Measurements from ENCODE around the gene CCNH.

DNA sequence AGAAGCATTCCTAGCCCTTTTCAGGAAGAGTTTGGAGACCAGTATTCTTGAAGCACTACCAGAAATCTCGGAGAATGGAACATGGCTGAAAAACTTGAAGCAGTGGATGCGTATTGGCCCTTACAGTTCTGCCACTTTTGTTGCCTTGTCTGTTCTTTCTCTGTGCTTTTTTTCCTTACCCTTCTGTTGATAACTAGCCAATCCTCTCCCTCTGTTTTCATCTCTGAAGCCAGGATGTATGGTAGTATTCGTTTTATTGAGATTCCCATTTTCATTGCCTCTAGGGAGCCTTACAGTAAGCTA is 564 bp upstream of the CCNH start:
- TF ChIP-seq POLR2A (IDR thresholded peaks at IDR 0.05; ENCODE audit: low read depth, low read length) (no peak), TAF1 (IDR thresholded peaks at IDR 0.05; ENCODE audit: borderline replicate concordance, low read depth, low read length) (no peak)
